ENCODE data around the gene APOA5.
"Not testable (repeated sequence)": the region's sequence is repeated elsewhere in the genome, so short reads cannot be mapped to it uniquely, and the experiment has no call there.

APOA5 gene

GRCh38 chr11:116836632-116836991, 44.9 kb upstream of the APOA5 start:
- Histone ChIP-seq H3K36me3 (no peaks in the 10 kb centered on the region), H3K4me3 (ENCODE audit: low read depth, low read length) (no peak overlapping the region), H3K4me1 (peaks cover 4% of the 10 kb centered on the region; the same call in 1 of the 2 replicates), H3K9me3 (no peaks in the 10 kb centered on the region), H3K27me3 (no peaks in the 10 kb centered on the region)
- no peak for DNase-seq
- no peak for TF ChIP-seq CTCF (IDR thresholded peaks at IDR 0.05; ENCODE audit: low read depth, low read length)

- DNase-seq = peak; percentile 91
- H3K36me3 ChIP-seq = no peaks in the 10 kb centered on the region
- H3K9me3 ChIP-seq = no peaks in the 10 kb centered on the region
- H3K4me3 ChIP-seq (ENCODE audit: low read depth, low read length) = peak overlapping the region; percentile 40
- H3K4me1 ChIP-seq = peaks cover 4% of the 10 kb centered on the region; the same call in 1 of the 2 replicates
- TF ChIP-seq CTCF (IDR thresholded peaks at IDR 0.05; ENCODE audit: low read depth, low read length) = peak; percentile 71
- no peaks in the 10 kb centered on the region for H3K27me3 ChIP-seq
Measured at GRCh38 chr11:116835791-116836631, 44.3 kb upstream of the APOA5 start.

GRCh38 chr11:116835042-116835772, 43.5 kb upstream of the APOA5 start:
- H3K9me3 ChIP-seq = no peaks in the 10 kb centered on the region
- DNase-seq = no peak
- peaks cover 4% of the 10 kb centered on the region; the same call in 1 of the 2 replicates for H3K4me1 ChIP-seq
- TF ChIP-seq CTCF (IDR thresholded peaks at IDR 0.05; ENCODE audit: low read depth, low read length) = no peak
- H3K27me3 ChIP-seq = no peaks in the 10 kb centered on the region
- H3K36me3 ChIP-seq = no peaks in the 10 kb centered on the region
- peak overlapping the region; percentile 40 for H3K4me3 ChIP-seq (ENCODE audit: low read depth, low read length)

- not testable (repeated sequence) for H3K4me1 ChIP-seq
Measured at GRCh38 chr11:116834535-116835041, 42.9 kb upstream of the APOA5 start.

GRCh38 chr11:116833816-116834534, 42.3 kb upstream of the APOA5 start:
- no peak for TF ChIP-seq CTCF (IDR thresholded peaks at IDR 0.05; ENCODE audit: low read depth, low read length)
- H3K36me3 ChIP-seq = no peaks in the 10 kb centered on the region
- H3K9me3 ChIP-seq = no peaks in the 10 kb centered on the region
- DNase-seq = no peak
- H3K4me3 ChIP-seq (ENCODE audit: low read depth, low read length) = no peak overlapping the region
- H3K27me3 ChIP-seq = no peaks in the 10 kb centered on the region
- peaks cover 11% of the 10 kb centered on the region for H3K4me1 ChIP-seq

More at GRCh38 chr11:116834535-116835041, 42.9 kb upstream of the APOA5 start:
- H3K27me3 ChIP-seq; H3K36me3 ChIP-seq; H3K9me3 ChIP-seq; DNase-seq; H3K4me3 ChIP-seq (ENCODE audit: low read depth, low read length): not testable (repeated sequence)

- Histone ChIP-seq H3K36me3 (no peaks in the 10 kb centered on the region), H3K9me3 (no peaks in the 10 kb centered on the region), H3K4me3 (ENCODE audit: low read depth, low read length) (no peak overlapping the region), H3K4me1 (peaks cover 15% of the 10 kb centered on the region), H3K27me3 (no peaks in the 10 kb centered on the region)
- no peak for TF ChIP-seq CTCF (IDR thresholded peaks at IDR 0.05; ENCODE audit: low read depth, low read length)
- no peak for DNase-seq
Measured at GRCh38 chr11:116833491-116833815, 41.8 kb upstream of the APOA5 start.
